Suprapubic skin (tissue), 4 donors: Measurements from ENCODE around the gene GORAB.

Experiments used
- EP300 ChIP-seq: sonication (generic); formaldehyde crosslinking; IDR thresholded peaks from one replicate; pipeline ENCODE4 v1.6.1; 2017; ENCODE audit warnings: antibody characterized with exemption
- POLR2A ChIP-seq, 2 donors: fragments of 450-650 bp; IDR thresholded peaks; one replicate each; pipeline ENCODE4 v1.6.1; 2017; ENCODE audit warnings: antibody characterized with exemption in 2 of 2, mild to moderate bottlenecking in 2 of 2, moderate library complexity in 2 of 2
- POLR2AphosphoS5 ChIP-seq, 3 donors: sonication (generic); formaldehyde crosslinking; IDR thresholded peaks; one replicate each; pipeline ENCODE4 v1.6.1; 2017; ENCODE audit warnings: antibody characterized with exemption in 3 of 3
- TF ChIP-seq, protein P1 (sequence below), 2 donors: fragments of 200-600 bp in 1 of 2; fragments of 450-650 bp in 1 of 2; sonication (generic) in 1 of 2; IDR thresholded peaks; one replicate each; pipeline ENCODE4 v1.5.1; 2016 to 2019; ENCODE audit warnings: antibody characterized with exemption in 2 of 2, mild to moderate bottlenecking in 1 of 2, moderate library complexity in 1 of 2

DNA sequence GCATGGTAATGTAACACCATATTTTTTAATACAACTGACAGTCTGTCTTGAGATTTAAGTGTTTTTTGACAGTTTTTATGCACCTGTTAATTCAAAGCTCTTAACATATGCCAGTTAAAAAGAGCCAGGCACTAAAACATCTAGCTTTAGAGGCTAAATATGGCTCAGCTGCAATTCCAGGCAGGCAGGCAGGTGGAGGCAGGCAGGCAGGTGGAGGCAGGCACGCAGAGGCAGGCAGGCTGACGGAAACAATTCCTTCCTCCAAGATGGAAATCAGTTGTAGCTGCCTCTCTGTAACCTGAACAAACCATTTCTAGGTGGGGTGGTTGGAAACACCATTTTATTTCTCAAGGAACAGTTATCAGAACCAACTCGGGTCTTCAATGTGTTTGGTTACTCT is 51.2 kb downstream of the GORAB start:
- TF ChIP-seq, protein P1, sequence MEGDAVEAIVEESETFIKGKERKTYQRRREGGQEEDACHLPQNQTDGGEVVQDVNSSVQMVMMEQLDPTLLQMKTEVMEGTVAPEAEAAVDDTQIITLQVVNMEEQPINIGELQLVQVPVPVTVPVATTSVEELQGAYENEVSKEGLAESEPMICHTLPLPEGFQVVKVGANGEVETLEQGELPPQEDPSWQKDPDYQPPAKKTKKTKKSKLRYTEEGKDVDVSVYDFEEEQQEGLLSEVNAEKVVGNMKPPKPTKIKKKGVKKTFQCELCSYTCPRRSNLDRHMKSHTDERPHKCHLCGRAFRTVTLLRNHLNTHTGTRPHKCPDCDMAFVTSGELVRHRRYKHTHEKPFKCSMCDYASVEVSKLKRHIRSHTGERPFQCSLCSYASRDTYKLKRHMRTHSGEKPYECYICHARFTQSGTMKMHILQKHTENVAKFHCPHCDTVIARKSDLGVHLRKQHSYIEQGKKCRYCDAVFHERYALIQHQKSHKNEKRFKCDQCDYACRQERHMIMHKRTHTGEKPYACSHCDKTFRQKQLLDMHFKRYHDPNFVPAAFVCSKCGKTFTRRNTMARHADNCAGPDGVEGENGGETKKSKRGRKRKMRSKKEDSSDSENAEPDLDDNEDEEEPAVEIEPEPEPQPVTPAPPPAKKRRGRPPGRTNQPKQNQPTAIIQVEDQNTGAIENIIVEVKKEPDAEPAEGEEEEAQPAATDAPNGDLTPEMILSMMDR (IDR thresholded peaks at IDR 0.05), result no peak
- TF ChIP-seq POLR2A (IDR thresholded peaks at IDR 0.05) (no peak), POLR2AphosphoS5 (IDR thresholded peaks at IDR 0.05) (no peak), EP300 (no peak)
